Measurements from ENCODE around the gene CACNG3.
"Not testable (repeated sequence)": the region's sequence is repeated elsewhere in the genome, so short reads cannot be mapped to it uniquely, and the experiment has no call there.

Gene CACNG3

GRCh38 chr16:24298548-24299167 is 42.5 kb downstream of the CACNG3 start:
- no peak for DNase-seq (ENCODE audit: low read depth)
- no peak for TF ChIP-seq CTCF (IDR thresholded peaks at IDR 0.05; ENCODE audit: insufficient read depth, low read depth, low read length, missing control alignments)
- no peak overlapping the region for H3K4me3 ChIP-seq (ENCODE audit: low read depth, low read length)

GRCh38 chr16:24300750-24301149 is 44.6 kb downstream of the CACNG3 start:
- not testable (repeated sequence) for H3K4me3 ChIP-seq (ENCODE audit: low read depth, low read length)
- peak; percentile 23 for DNase-seq (ENCODE audit: low read depth)

- TF ChIP-seq CTCF (IDR thresholded peaks at IDR 0.05; ENCODE audit: insufficient read depth, low read depth, low read length, missing control alignments): no peak
- no peak overlapping the region for H3K4me3 ChIP-seq (ENCODE audit: low read depth, low read length)
- DNase-seq (ENCODE audit: low read depth): no peak
Measured at GRCh38 chr16:24302636-24303035, 46.5 kb downstream of the CACNG3 start.

- no peak overlapping the region for H3K4me3 ChIP-seq (ENCODE audit: low read depth, low read length)
- no peak for TF ChIP-seq CTCF (IDR thresholded peaks at IDR 0.05; ENCODE audit: insufficient read depth, low read depth, low read length, missing control alignments)
- DNase-seq (ENCODE audit: low read depth): no peak
Measured at GRCh38 chr16:24308200-24308599, 52.1 kb downstream of the CACNG3 start.

- no peak for TF ChIP-seq CTCF (IDR thresholded peaks at IDR 0.05; ENCODE audit: insufficient read depth, low read depth, low read length, missing control alignments)
- peak; percentile 13 for DNase-seq (ENCODE audit: low read depth)
- H3K4me3 ChIP-seq (ENCODE audit: low read depth, low read length): no peak overlapping the region
Measured at GRCh38 chr16:24309258-24310142, 53.4 kb downstream of the CACNG3 start.

GRCh38 chr16:24315343-24315742 is 59.2 kb downstream of the CACNG3 start:
- H3K4me3 ChIP-seq (ENCODE audit: low read depth, low read length): no peak overlapping the region
- DNase-seq (ENCODE audit: low read depth): no peak
- no peak for TF ChIP-seq CTCF (IDR thresholded peaks at IDR 0.05; ENCODE audit: insufficient read depth, low read depth, low read length, missing control alignments)

- TF ChIP-seq CTCF (IDR thresholded peaks at IDR 0.05; ENCODE audit: insufficient read depth, low read depth, low read length, missing control alignments): peak; percentile 7
- peak; percentile 7 for DNase-seq (ENCODE audit: low read depth)
- no peak overlapping the region for H3K4me3 ChIP-seq (ENCODE audit: low read depth, low read length)
Measured at GRCh38 chr16:24318680-24319079, 62.5 kb downstream of the CACNG3 start.
